ENCODE results near the gene PLCE1.

GRCh38 chr10:93977442-93977841 is 16.3 kb upstream of the PLCE1 start:
- TF ChIP-seq CTCF (IDR thresholded peaks at IDR 0.05; ENCODE audit: extremely low read depth in 1 of 2, insufficient read depth in 1 of 2, low read depth in 1 of 2, low read length in 2 of 2) (no peak), POLR2A (IDR thresholded peaks at IDR 0.05; ENCODE audit: low read depth, low read length) (no peak), JUN (IDR thresholded peaks at IDR 0.05; ENCODE audit: borderline replicate concordance, insufficient read depth, insufficient read length, low read depth) (no peak)

Data from endothelial cell of umbilical vein (primary cell).